H1 (cell line): ENCODE data around the gene SMYD3.

Experiments used
- POLR2AphosphoS5 ChIP-seq: IDR thresholded peaks from 2 replicates; pipeline ENCODE4 v1.6.1; 2011; ENCODE audit warnings: low read depth, low read length
- SIX5 ChIP-seq: IDR thresholded peaks from 2 replicates; pipeline ENCODE4 v1.6.1; 2011; ENCODE audit warnings: mild to moderate bottlenecking, low read depth, low read length
- TF ChIP-seq, protein P1 (sequence below), 3 experiments: IDR thresholded peaks; 1 replicate in 2 of 3; 2 replicates in 1 of 3; pipeline versions ENCODE4 v1.5.1 to v1.6.1; 2011; ENCODE audit warnings: low read length in 3 of 3, mild to moderate bottlenecking in 3 of 3, inconsistent platforms in 2 of 3, low read depth in 1 of 3, moderate library complexity in 1 of 3; ENCODE audit not compliant: insufficient read depth in 1 of 3; ENCODE audit errors: control extremely low read depth in 1 of 3
- TF ChIP-seq, protein P2 (sequence below): IDR thresholded peaks from 2 replicates; pipeline ENCODE4 v1.6.1; 2012; ENCODE audit warnings: inconsistent platforms

DNA sequence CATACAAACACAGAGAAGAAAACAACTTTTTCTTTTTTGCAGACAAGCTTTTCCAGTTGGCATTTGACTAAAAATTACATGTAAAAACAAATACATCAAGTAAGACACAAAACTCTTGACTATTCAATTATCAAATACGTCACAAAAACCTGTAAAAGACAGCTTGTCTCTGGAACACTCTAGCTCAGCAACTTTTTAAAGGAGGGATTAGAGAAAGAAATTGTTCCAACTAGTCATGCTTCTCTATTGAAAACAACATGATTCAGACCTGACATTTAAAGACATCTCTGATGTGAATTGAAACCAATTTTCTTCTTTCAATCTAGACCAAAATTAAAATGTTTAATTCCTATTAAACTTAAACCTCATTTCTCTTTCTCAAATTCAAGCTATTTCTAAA lies 30.3 kb downstream of the SMYD3 start:
- TF ChIP-seq, protein P1, sequence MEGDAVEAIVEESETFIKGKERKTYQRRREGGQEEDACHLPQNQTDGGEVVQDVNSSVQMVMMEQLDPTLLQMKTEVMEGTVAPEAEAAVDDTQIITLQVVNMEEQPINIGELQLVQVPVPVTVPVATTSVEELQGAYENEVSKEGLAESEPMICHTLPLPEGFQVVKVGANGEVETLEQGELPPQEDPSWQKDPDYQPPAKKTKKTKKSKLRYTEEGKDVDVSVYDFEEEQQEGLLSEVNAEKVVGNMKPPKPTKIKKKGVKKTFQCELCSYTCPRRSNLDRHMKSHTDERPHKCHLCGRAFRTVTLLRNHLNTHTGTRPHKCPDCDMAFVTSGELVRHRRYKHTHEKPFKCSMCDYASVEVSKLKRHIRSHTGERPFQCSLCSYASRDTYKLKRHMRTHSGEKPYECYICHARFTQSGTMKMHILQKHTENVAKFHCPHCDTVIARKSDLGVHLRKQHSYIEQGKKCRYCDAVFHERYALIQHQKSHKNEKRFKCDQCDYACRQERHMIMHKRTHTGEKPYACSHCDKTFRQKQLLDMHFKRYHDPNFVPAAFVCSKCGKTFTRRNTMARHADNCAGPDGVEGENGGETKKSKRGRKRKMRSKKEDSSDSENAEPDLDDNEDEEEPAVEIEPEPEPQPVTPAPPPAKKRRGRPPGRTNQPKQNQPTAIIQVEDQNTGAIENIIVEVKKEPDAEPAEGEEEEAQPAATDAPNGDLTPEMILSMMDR (IDR thresholded peaks at IDR 0.05; ENCODE audit: control extremely low read depth in 1 of 3, insufficient read depth in 1 of 3, low read depth in 1 of 3, low read length in 3 of 3): no peak
- no peak for TF ChIP-seq POLR2AphosphoS5
- no peak for TF ChIP-seq SIX5
- TF ChIP-seq, protein P2, sequence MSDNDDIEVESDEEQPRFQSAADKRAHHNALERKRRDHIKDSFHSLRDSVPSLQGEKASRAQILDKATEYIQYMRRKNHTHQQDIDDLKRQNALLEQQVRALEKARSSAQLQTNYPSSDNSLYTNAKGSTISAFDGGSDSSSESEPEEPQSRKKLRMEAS: no peak
